GM19238 (cell line): ENCODE measurements around the gene AZGP1.
"Not testable (repeated sequence)": the region's sequence is repeated elsewhere in the genome, so short reads cannot be mapped to it uniquely, and the experiment has no call there.

Experiments used
- DNase-seq: peaks from one replicate; pipeline ENCODE4 v3.0.0; 2011; ENCODE audit warnings: low spot score; ENCODE audit not compliant: insufficient read length

Gene AZGP1

GRCh38 chr7:99975782-99976521, at the start of gene AZGP1:
AZGP1 (minus strand) TSS chr7:99976031; CDS start chr7:99976020, 11 bp downstream.
- DNase-seq = no peak

GRCh38 chr7:100024020-100024619, 48.3 kb upstream of the AZGP1 start:
- no peak for DNase-seq

- DNase-seq = no peak
Measured at GRCh38 chr7:100023526-100023925, 47.7 kb upstream of the AZGP1 start.

GRCh38 chr7:100022621-100023020, 46.8 kb upstream of the AZGP1 start:
- DNase-seq = no peak

GRCh38 chr7:100021297-100021696, 45.5 kb upstream of the AZGP1 start:
- no peak for DNase-seq

- no peak for DNase-seq
Measured at GRCh38 chr7:100019908-100020307, 44.1 kb upstream of the AZGP1 start.

- DNase-seq = no peak
Measured at GRCh38 chr7:100017875-100018274, 42.0 kb upstream of the AZGP1 start.

- no peak for DNase-seq
Measured at GRCh38 chr7:100017300-100017699, 41.5 kb upstream of the AZGP1 start.

- DNase-seq = no peak
Measured at GRCh38 chr7:100016215-100016901, 40.5 kb upstream of the AZGP1 start.

- DNase-seq = peak; percentile 94
Measured at GRCh38 chr7:100015232-100016214, 39.7 kb upstream of the AZGP1 start, which contains the start of gene ZKSCAN1. ZKSCAN1 (plus strand) TSS chr7:100015596; CDS start chr7:100023507, 7,911 bp downstream.

GRCh38 chr7:100013328-100013676, 37.5 kb upstream of the AZGP1 start:
- DNase-seq = no peak

GRCh38 chr7:100012385-100013327, 36.8 kb upstream of the AZGP1 start:
- not testable (repeated sequence) for DNase-seq

- no peak for DNase-seq
Measured at GRCh38 chr7:100011516-100011915, 35.7 kb upstream of the AZGP1 start.

- no peak for DNase-seq
Measured at GRCh38 chr7:100010901-100011300, 35.1 kb upstream of the AZGP1 start.

- DNase-seq = not testable (repeated sequence)
Measured at GRCh38 chr7:100009952-100010351, 34.1 kb upstream of the AZGP1 start.

- DNase-seq = no peak
Measured at GRCh38 chr7:100008525-100008924, 32.7 kb upstream of the AZGP1 start.

- no peak for DNase-seq
Measured at GRCh38 chr7:100007887-100008286, 32.1 kb upstream of the AZGP1 start.

GRCh38 chr7:100003711-100004661, 28.2 kb upstream of the AZGP1 start:
- no peak for DNase-seq

- DNase-seq = no peak
Measured at GRCh38 chr7:100000239-100000638, 24.4 kb upstream of the AZGP1 start.
